Lower leg skin (tissue), 4 donors: ENCODE results near the gene MRFAP1L1. TPM values are rescaled to one million over a fixed set of nuclear protein-coding genes. Genes with fewer than 3 reads are reported as not detected.

Source experiments
- DNase-seq, 2 donors: peaks; one replicate each; pipeline ENCODE4 v3.0.0-alpha.2; 2019; ENCODE audit warnings: low spot score in 2 of 2
- H3K4me3 ChIP-seq: fragments of 200-600 bp; sonication (generic); 2 replicates; pipeline ENCODE4 v1.5.1; 2017; ENCODE audit warnings: mild to moderate bottlenecking, low read depth; ENCODE audit not compliant: poor library complexity, severe bottlenecking
- POLR2A ChIP-seq, 2 donors: fragments of 450-650 bp; IDR thresholded peaks; one replicate each; pipeline ENCODE4 v1.6.1; 2016 to 2017; ENCODE audit warnings: antibody characterized with exemption in 2 of 2, mild to moderate bottlenecking in 1 of 2, moderate library complexity in 1 of 2
- WGBS, 2 donors: methylation state at CpG; one replicate each; pipeline ENCODE4 v1.1.5; 2018; 5-methylcytosine and 5-hydroxymethylcytosine counted together
- intact Hi-C: fragments of 100-400 bp; cut with DNase I; formaldehyde crosslinking; loops from one replicate; pipeline ENCODE4 v1.15.0; 2023; ENCODE audit warnings: low total_unique reads
- total RNA-seq, 4 donors: library from RNA; depleted of rRNA; stranded (reverse); fragments of >200 nt; gene quantifications; one replicate each; pipeline ENCODE4 v1.1.0, GENCODE V29; 2016
- TF ChIP-seq, protein P1 (sequence below), 3 donors: fragments of 450-650 bp; IDR thresholded peaks; one replicate each; pipeline ENCODE4 v1.5.1; 2016; ENCODE audit warnings: antibody characterized with exemption in 3 of 3, mild to moderate bottlenecking in 3 of 3, moderate library complexity in 2 of 3

The MRFAP1L1 gene
- total RNA-seq, 4 donors from 2014 or later = 52.8 to 73.8 (median 69.1) TPM

DNA sequence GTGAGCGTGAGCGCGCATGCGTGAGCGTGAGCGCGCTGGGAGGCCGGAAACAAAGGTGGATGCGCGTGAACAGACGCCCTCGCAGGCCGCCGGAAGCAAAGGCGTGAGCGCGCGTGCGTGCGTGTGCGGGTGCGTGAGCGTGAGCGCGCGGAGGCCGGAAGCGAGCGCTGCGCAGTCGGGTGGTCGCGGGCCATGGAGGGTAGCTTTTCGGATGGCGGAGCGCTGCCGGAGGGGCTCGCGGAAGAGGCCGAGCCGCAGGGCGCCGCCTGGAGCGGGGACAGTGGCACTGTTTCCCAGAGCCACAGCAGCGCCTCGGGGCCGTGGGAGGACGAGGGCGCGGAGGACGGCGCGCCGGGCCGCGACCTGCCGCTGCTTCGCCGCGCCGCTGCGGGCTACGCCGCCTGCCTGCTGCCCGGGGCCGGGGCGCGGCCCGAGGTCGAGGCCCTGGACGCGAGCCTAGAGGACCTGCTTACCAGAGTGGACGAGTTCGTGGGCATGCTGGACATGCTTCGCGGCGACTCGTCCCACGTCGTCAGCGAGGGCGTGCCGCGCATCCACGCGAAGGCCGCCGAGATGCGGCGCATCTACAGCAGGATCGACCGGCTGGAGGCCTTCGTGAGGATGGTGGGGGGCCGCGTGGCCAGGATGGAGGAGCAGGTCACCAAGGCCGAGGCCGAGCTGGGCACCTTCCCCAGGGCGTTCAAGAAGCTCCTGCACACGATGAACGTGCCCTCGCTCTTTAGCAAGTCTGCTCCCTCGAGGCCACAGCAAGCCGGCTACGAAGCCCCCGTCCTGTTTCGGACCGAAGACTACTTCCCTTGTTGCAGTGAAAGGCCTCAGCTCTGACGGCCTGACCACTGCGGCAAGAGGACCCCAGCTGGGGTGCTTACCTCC lies 6.6 kb upstream of the MRFAP1L1 start, which contains the start of gene BLOC1S4:
Gene BLOC1S4 (plus strand): TSS at position 157 of the 894 bp plus-strand sequence. CDS start 36 bp downstream, at position 193.
- peak in 1 of 2 donors; percentile 58 for TF ChIP-seq POLR2A (IDR thresholded peaks at IDR 0.05)
- TF ChIP-seq, protein P1, sequence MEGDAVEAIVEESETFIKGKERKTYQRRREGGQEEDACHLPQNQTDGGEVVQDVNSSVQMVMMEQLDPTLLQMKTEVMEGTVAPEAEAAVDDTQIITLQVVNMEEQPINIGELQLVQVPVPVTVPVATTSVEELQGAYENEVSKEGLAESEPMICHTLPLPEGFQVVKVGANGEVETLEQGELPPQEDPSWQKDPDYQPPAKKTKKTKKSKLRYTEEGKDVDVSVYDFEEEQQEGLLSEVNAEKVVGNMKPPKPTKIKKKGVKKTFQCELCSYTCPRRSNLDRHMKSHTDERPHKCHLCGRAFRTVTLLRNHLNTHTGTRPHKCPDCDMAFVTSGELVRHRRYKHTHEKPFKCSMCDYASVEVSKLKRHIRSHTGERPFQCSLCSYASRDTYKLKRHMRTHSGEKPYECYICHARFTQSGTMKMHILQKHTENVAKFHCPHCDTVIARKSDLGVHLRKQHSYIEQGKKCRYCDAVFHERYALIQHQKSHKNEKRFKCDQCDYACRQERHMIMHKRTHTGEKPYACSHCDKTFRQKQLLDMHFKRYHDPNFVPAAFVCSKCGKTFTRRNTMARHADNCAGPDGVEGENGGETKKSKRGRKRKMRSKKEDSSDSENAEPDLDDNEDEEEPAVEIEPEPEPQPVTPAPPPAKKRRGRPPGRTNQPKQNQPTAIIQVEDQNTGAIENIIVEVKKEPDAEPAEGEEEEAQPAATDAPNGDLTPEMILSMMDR (IDR thresholded peaks at IDR 0.05) = no peak
- intact Hi-C loops = no loop called here
- 0 to 1% methylated on average over 53 to 60 of the region's 109 CpGs for WGBS, 2 donors
- DNase-seq = peak; percentile 79 to 95
- H3K4me3 ChIP-seq = peak within 1 kb of the TSS; percentile 81

- WGBS, 2 donors = 9% methylated on average over 9 of the region's 9 CpGs
- TF ChIP-seq POLR2A (IDR thresholded peaks at IDR 0.05) = no peak
- TF ChIP-seq, protein P1 (IDR thresholded peaks at IDR 0.05) = no peak
- intact Hi-C loops = no loop called here
- DNase-seq = no peak
- no peak overlapping the region for H3K4me3 ChIP-seq
Observed at GRCh38 chr4:6715704-6716017, 6.0 kb upstream of the MRFAP1L1 start.

- no peak overlapping the region for H3K4me3 ChIP-seq
- intact Hi-C loops = no loop called here
- peak in 1 of 2 donors; percentile 13 for DNase-seq
- 75 to 83% methylated on average over 1 of the region's 1 CpG for WGBS, 2 donors
- TF ChIP-seq, protein P1 (IDR thresholded peaks at IDR 0.05) = no peak
- TF ChIP-seq POLR2A (IDR thresholded peaks at IDR 0.05) = no peak
Observed at GRCh38 chr4:6714954-6715353, 5.3 kb upstream of the MRFAP1L1 start.

GRCh38 chr4:6710996-6711395 lies 1.3 kb upstream of the MRFAP1L1 start:
- intact Hi-C loops = no loop called here
- no peak for DNase-seq
- no peak overlapping the region for H3K4me3 ChIP-seq
- TF ChIP-seq, protein P1 (IDR thresholded peaks at IDR 0.05) = no peak
- TF ChIP-seq POLR2A (IDR thresholded peaks at IDR 0.05) = no peak
- 76% methylated on average over 2 of the region's 2 CpGs for WGBS, 2 donors

- intact Hi-C loops = no loop called here
- 10 to 12% methylated on average over 6 of the region's 6 CpGs for WGBS, 2 donors
- peak in 1 of 2 donors; percentile 76 for DNase-seq
- no peak for TF ChIP-seq POLR2A (IDR thresholded peaks at IDR 0.05)
- TF ChIP-seq, protein P1 (IDR thresholded peaks at IDR 0.05) = no peak
- no peak overlapping the region for H3K4me3 ChIP-seq
Observed at GRCh38 chr4:6710282-6710681, 617 bp upstream of the MRFAP1L1 start.
